ENCODE measurements around the gene RPS26. TPM values are rescaled to one million over a fixed set of nuclear protein-coding genes. Genes with fewer than 3 reads are reported as not detected.

Gene RPS26
- total and polyA plus RNA-seq, 2 of the 13 experiments (the other 11 are each of a cell fraction or from before 2014, with no cell fraction given): 150 to 421 TPM

GRCh38 chr12:56079723-56080555 is 38.2 kb downstream of the RPS26 start, which contains the start of gene ERBB3 (continued):
- TF ChIP-seq EED (CRISPR knock-in tag; IDR thresholded peaks at IDR 0.05) (peak; percentile 43), CBX1 (IDR thresholded peaks at IDR 0.05; ENCODE audit: low read depth) (no peak), NFYC (CRISPR knock-in tag; IDR thresholded peaks at IDR 0.05) (no peak), TRIM22 (IDR thresholded peaks at IDR 0.05) (no peak), AFF4 (CRISPR knock-in tag; IDR thresholded peaks at IDR 0.05) (peak; percentile 87), ZNF180 (CRISPR knock-in tag; IDR thresholded peaks at IDR 0.05; ENCODE audit: borderline replicate concordance, low read depth) (no peak), ZNF580 (CRISPR knock-in tag; IDR thresholded peaks at IDR 0.05; ENCODE audit: borderline replicate concordance, low read depth) (no peak; the same call in 1 of the 2 replicates), ZNF207 (IDR thresholded peaks at IDR 0.05; ENCODE audit: borderline replicate concordance) (no peak), SNRNP70 (IDR thresholded peaks at IDR 0.05; ENCODE audit: low read depth, low read length) (no peak), HNRNPL (IDR thresholded peaks at IDR 0.05; ENCODE audit: low read depth, low read length) (peak; percentile 82), THRA (CRISPR knock-in tag; IDR thresholded peaks at IDR 0.05; ENCODE audit: borderline replicate concordance) (no peak), ZNF563 (CRISPR knock-in tag; IDR thresholded peaks at IDR 0.05) (0 out of 2 replicates have a peak, but pooled peaks have one; percentile 3), ZNF431 (CRISPR knock-in tag; IDR thresholded peaks at IDR 0.05; ENCODE audit: borderline replicate concordance, low read depth) (no peak), HMGA1 (CRISPR knock-in tag; conservative IDR thresholded peaks at IDR 0.05) (no peak), MTA3 (CRISPR knock-in tag; IDR thresholded peaks at IDR 0.05) (no peak), E2F2 (CRISPR knock-in tag; IDR thresholded peaks at IDR 0.05; ENCODE audit: borderline replicate concordance) (0 out of 2 replicates have a peak, but pooled peaks have one; percentile 25), EHMT2 (IDR thresholded peaks at IDR 0.05; ENCODE audit: borderline replicate concordance, low read depth, low read length) (no peak), SIN3A (IDR thresholded peaks at IDR 0.05; ENCODE audit: borderline replicate concordance, low read depth, low read length) (peak; percentile 82; the same call in 1 of the 2 replicates), EP300 (IDR thresholded peaks at IDR 0.05; ENCODE audit: low read depth in 2 of 2, low read length in 2 of 2) (no peak), EP300 (CRISPR knock-in tag; IDR thresholded peaks at IDR 0.05; ENCODE audit: borderline replicate concordance) (no peak), HCFC1 (IDR thresholded peaks at IDR 0.05; ENCODE audit: low read depth, low read length) (no peak), NBN (conservative IDR thresholded peaks at IDR 0.05) (no peak)
